ENCODE data around the gene SCRT2.

The SCRT2 gene

DNA sequence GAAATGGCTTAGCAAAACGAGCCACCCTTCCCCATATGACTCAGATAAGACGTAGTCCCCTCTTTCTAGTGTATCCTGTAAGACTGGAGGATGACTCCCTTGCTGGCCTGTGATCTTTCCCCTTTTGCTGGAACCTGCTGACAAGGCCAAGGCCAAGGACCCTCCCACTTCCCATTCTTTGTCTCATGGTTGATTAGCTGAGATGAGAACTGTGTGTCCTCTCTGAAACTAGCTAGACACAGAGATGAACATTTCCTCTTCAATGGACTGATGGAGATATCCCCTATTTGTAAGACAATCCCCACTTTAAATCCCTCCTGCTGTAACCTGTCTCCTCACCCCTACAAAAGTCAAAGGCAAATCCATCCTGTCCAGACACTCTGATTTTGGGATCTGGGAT, 33.4 kb upstream of the SCRT2 start:
- no peak for DNase-seq (ENCODE audit: low read depth)
- TF ChIP-seq, protein P1, sequence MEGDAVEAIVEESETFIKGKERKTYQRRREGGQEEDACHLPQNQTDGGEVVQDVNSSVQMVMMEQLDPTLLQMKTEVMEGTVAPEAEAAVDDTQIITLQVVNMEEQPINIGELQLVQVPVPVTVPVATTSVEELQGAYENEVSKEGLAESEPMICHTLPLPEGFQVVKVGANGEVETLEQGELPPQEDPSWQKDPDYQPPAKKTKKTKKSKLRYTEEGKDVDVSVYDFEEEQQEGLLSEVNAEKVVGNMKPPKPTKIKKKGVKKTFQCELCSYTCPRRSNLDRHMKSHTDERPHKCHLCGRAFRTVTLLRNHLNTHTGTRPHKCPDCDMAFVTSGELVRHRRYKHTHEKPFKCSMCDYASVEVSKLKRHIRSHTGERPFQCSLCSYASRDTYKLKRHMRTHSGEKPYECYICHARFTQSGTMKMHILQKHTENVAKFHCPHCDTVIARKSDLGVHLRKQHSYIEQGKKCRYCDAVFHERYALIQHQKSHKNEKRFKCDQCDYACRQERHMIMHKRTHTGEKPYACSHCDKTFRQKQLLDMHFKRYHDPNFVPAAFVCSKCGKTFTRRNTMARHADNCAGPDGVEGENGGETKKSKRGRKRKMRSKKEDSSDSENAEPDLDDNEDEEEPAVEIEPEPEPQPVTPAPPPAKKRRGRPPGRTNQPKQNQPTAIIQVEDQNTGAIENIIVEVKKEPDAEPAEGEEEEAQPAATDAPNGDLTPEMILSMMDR (conservative IDR thresholded peaks at IDR 0.05; ENCODE audit: low read length) = no peak
- H3K4me3 ChIP-seq (ENCODE audit: low read length) = no peak overlapping the region

DNA sequence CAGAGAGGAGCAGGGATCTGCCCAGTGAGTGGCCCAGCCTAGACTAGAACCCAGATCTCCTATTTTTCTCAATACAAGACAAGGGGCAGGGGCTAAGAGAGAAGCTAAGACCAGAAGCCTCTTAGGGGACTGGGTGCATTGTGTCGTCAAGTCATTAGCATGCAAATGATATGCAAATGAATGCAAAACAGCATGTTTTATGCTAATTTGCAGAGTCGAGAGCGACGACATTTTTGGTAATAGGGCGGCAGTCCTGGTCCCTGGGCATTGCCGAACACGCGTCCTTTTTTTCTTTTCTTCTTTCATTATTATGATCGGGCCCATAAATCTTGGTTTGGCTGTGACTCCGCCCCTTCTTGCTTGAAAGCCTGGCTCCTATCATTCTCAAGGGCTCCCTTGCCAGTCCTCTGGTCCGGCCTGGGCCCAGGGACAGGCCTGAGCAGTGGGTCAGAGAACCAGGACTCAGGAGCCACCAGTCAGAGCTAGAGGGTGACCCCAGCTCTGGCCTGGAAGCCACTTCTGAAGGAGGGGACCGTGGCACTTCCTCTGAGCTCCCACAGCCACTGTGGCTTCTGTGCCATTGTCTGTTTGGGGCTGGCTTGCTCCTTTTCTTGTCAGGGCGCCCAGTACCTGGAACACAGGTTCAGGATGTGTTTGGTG, 32.0 kb upstream of the SCRT2 start:
- no peak for DNase-seq (ENCODE audit: low read depth)
- TF ChIP-seq, protein P1 (conservative IDR thresholded peaks at IDR 0.05; ENCODE audit: low read length) = no peak
- no peak overlapping the region for H3K4me3 ChIP-seq (ENCODE audit: low read length)

DNA sequence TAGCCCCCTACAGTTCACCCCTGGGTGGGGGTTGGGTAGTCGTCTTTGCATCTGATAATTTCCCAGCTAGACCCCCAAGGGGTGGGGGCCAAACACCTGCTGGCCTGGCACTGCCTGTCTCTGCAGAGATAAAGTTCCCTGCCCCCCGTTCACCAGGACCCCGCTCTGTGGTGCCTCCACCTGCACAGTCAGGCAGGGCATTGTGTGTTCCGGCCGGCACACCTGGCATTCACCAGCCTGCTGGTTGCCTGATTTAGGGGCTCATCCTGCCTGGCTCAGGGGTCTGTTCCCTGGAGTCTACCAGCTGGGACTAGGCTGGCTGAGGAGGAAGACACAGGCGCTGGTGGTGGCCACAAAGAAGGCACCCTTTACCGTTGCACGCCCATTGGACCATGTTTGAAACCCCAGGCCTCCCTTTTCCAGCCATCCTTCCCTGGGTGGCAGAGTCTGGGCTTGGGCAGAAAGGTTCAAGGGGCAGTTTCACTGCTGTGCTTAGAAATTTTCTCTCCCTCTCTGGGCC, 30.8 kb upstream of the SCRT2 start:
- H3K4me3 ChIP-seq (ENCODE audit: low read length) = no peak overlapping the region
- TF ChIP-seq, protein P1 (conservative IDR thresholded peaks at IDR 0.05; ENCODE audit: low read length) = no peak
- DNase-seq (ENCODE audit: low read depth) = no peak

DNA sequence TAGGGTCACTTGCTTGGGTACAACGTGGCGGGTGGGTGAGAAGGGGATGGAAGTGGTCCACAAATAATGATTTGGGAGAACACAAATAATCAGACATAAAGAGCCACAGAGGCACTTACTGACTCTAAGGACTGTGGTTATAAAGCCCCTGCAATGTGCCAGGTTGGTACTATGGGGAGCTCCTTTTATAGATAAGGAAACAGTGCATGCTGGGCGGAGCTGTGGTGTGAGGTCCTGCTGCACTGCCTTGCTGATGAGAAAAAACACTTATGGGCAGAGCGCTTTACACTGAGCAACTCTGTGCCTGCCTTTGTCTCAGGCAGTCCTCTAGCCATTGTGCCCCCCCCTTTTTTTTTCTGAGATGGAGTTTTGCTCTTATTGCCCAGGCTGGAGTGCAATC, 29.1 kb upstream of the SCRT2 start:
- H3K4me3 ChIP-seq (ENCODE audit: low read length) = no peak overlapping the region
- DNase-seq (ENCODE audit: low read depth) = no peak
- TF ChIP-seq, protein P1 (conservative IDR thresholded peaks at IDR 0.05; ENCODE audit: low read length) = no peak

DNA sequence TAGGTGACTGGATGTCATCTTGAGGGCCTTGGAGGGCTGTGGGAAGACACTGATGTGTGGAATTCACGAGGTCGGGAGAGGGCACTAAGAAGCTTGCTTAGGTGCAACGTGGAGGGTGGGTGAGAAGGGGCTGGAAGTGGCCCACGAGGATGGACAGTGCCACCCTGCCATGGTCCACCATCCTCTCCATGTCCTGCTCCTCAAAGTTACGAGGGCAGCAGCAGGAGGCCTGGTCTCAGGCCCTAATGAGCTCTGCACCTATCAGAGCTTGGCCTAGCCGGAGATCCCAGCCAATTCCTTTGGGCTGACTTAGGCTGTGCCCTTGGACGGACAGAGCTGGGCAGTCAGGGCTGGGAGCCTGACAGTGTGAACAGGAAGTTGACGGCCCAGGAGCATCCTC, 27.8 kb upstream of the SCRT2 start:
- H3K4me3 ChIP-seq (ENCODE audit: low read length) = no peak overlapping the region
- DNase-seq (ENCODE audit: low read depth) = no peak
- TF ChIP-seq, protein P1 (conservative IDR thresholded peaks at IDR 0.05; ENCODE audit: low read length) = no peak

DNA sequence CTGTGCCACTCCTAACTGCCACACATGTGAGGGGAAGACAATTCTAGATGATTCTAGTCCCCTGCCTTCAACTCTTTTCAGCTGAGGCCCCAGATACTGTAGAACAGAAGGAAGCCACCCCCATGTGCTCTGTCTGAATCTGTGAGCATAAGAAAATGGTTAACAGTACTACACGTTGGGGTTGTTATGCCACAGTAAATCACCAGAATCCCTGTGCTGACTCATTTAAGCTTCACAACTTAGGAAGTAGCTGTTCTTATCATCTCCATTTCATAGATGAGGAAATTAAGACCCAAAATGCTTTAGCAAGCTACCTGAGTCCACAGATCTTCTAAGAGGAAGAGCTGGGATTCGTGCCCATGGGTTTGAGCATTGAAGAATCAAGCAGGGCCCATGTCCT, 27.4 kb upstream of the SCRT2 start:
- no peak for DNase-seq (ENCODE audit: low read depth)

More for the DNA sequence above, 27.4 kb upstream of the SCRT2 start:
- no peak overlapping the region for H3K4me3 ChIP-seq (ENCODE audit: low read length)
- TF ChIP-seq, protein P1 (conservative IDR thresholded peaks at IDR 0.05; ENCODE audit: low read length) = no peak
